Activated naive CD8-positive, alpha-beta T cell treated with anti-CD3 and anti-CD28 coated beads, Interleukin-2, amount 50 U/mL, for 24 hours (primary cell): ENCODE results near the gene NT5E.

Experiments
- ATAC-seq: fragments of 150-1000 bp; cut with Tn5 transposase; one replicate; pipeline ENCODE4 v1.10.0; 2021
- DNase-seq: peaks from one replicate; pipeline ENCODE4 v3.0.0; 2021
- H3K27ac Mint-ChIP-seq: one replicate; pipeline ENCODE4 v1.8.0; 2021; ENCODE audit warnings: mild to moderate bottlenecking, mixed read lengths
- H3K27me3 Mint-ChIP-seq: one replicate; pipeline ENCODE4 v1.8.0; 2021; ENCODE audit warnings: mixed read lengths
- H3K36me3 Mint-ChIP-seq: one replicate; pipeline ENCODE4 v1.8.0; 2021; ENCODE audit warnings: low read depth, mixed read lengths
- H3K4me1 Mint-ChIP-seq: one replicate; pipeline ENCODE4 v1.8.0; 2021; ENCODE audit warnings: mixed read lengths
- H3K4me3 Mint-ChIP-seq: one replicate; pipeline ENCODE4 v1.8.0; 2021; ENCODE audit warnings: mild to moderate bottlenecking, moderate library complexity, mixed read lengths
- H3K9me3 Mint-ChIP-seq: one replicate; pipeline ENCODE4 v1.8.0; 2021; ENCODE audit warnings: mixed read lengths

The NT5E gene

GRCh38 chr6:85435851-85436250 lies 14.0 kb upstream of the NT5E start:
- H3K4me3 Mint-ChIP-seq: no peak overlapping the region
- H3K27ac Mint-ChIP-seq: no peak overlapping the region
- H3K9me3 Mint-ChIP-seq: peaks cover 10% of the 10 kb centered on the region
- ATAC-seq: no peak
- DNase-seq: no peak
- H3K36me3 Mint-ChIP-seq: no peaks in the 10 kb centered on the region
- no peaks in the 10 kb centered on the region for H3K4me1 Mint-ChIP-seq
- H3K27me3 Mint-ChIP-seq: no peaks in the 10 kb centered on the region

- Mint-ChIP-seq H3K27me3 (no peaks in the 10 kb centered on the region), H3K27ac (no peak overlapping the region), H3K36me3 (no peaks in the 10 kb centered on the region), H3K9me3 (peaks cover 11% of the 10 kb centered on the region), H3K4me3 (no peak overlapping the region), H3K4me1 (no peaks in the 10 kb centered on the region)
- no peak for DNase-seq
- no peak for ATAC-seq
These were observed 13.5 kb upstream of the NT5E start for GRCh38 chr6:85436411-85436810.

GRCh38 chr6:85436939-85437495 lies 12.9 kb upstream of the NT5E start:
- Mint-ChIP-seq H3K36me3 (no peaks in the 10 kb centered on the region), H3K9me3 (peaks cover 14% of the 10 kb centered on the region), H3K4me1 (no peaks in the 10 kb centered on the region), H3K27ac (no peak overlapping the region), H3K27me3 (no peaks in the 10 kb centered on the region), H3K4me3 (no peak overlapping the region)
- ATAC-seq (no peak), DNase-seq (no peak)

- peaks cover 7% of the 10 kb centered on the region for H3K36me3 Mint-ChIP-seq
- H3K27me3 Mint-ChIP-seq: peaks cover 3% of the 10 kb centered on the region
- ATAC-seq: no peak
- H3K4me1 Mint-ChIP-seq: peaks cover 28% of the 10 kb centered on the region
- H3K27ac Mint-ChIP-seq: no peak overlapping the region
- H3K4me3 Mint-ChIP-seq: no peak overlapping the region
- peaks cover 17% of the 10 kb centered on the region for H3K9me3 Mint-ChIP-seq
- no peak for DNase-seq
These were observed 6.3 kb upstream of the NT5E start for GRCh38 chr6:85443349-85444117.

- peaks cover 3% of the 10 kb centered on the region for H3K27me3 Mint-ChIP-seq
- no peaks in the 10 kb centered on the region for H3K9me3 Mint-ChIP-seq
- peak overlapping the region; percentile 97 for H3K4me3 Mint-ChIP-seq
- peak overlapping the region; percentile 83 for H3K27ac Mint-ChIP-seq
- H3K36me3 Mint-ChIP-seq: peaks cover 30% of the 10 kb centered on the region
- H3K4me1 Mint-ChIP-seq: peaks cover 63% of the 10 kb centered on the region
- peak; percentile 67 for DNase-seq
- peak; percentile 80 for ATAC-seq
These were observed 480 bp upstream of the NT5E start for GRCh38 chr6:85449388-85449817.

GRCh38 chr6:85451565-85452306 lies 1.9 kb downstream of the NT5E start:
- H3K4me3 Mint-ChIP-seq: peak overlapping the region; percentile 97
- ATAC-seq: no peak
- peaks cover 3% of the 10 kb centered on the region for H3K27me3 Mint-ChIP-seq

GRCh38 chr6:85452441-85452881 lies 2.6 kb downstream of the NT5E start:
- DNase-seq: no peak

More at GRCh38 chr6:85451565-85452306, 1.9 kb downstream of the NT5E start:
- Mint-ChIP-seq H3K27ac (peak overlapping the region; percentile 95), H3K36me3 (peaks cover 30% of the 10 kb centered on the region), H3K4me1 (peaks cover 76% of the 10 kb centered on the region), H3K9me3 (no peaks in the 10 kb centered on the region)
- DNase-seq: no peak

GRCh38 chr6:85453052-85453451 lies 3.2 kb downstream of the NT5E start:
- H3K9me3 Mint-ChIP-seq: no peaks in the 10 kb centered on the region
- peak overlapping the region; percentile 97 for H3K4me3 Mint-ChIP-seq
- no peak for DNase-seq
- peaks cover 83% of the 10 kb centered on the region for H3K4me1 Mint-ChIP-seq
- H3K27me3 Mint-ChIP-seq: no peaks in the 10 kb centered on the region
- H3K36me3 Mint-ChIP-seq: peaks cover 26% of the 10 kb centered on the region
- ATAC-seq: no peak
- peak overlapping the region; percentile 78 for H3K27ac Mint-ChIP-seq

More at GRCh38 chr6:85452441-85452881, 2.6 kb downstream of the NT5E start:
- Mint-ChIP-seq H3K4me1 (peaks cover 83% of the 10 kb centered on the region), H3K9me3 (no peaks in the 10 kb centered on the region), H3K36me3 (peaks cover 30% of the 10 kb centered on the region), H3K27me3 (peaks cover 3% of the 10 kb centered on the region), H3K27ac (peak overlapping the region; percentile 95), H3K4me3 (peak overlapping the region; percentile 97)
- ATAC-seq: no peak

- Mint-ChIP-seq H3K27ac (peak overlapping the region; percentile 78), H3K4me1 (peaks cover 83% of the 10 kb centered on the region), H3K9me3 (no peaks in the 10 kb centered on the region), H3K36me3 (peaks cover 26% of the 10 kb centered on the region), H3K4me3 (peak overlapping the region; percentile 97), H3K27me3 (no peaks in the 10 kb centered on the region)
- DNase-seq (no peak), ATAC-seq (peak; percentile 6)
These were observed 3.6 kb downstream of the NT5E start for GRCh38 chr6:85453490-85453889.

GRCh38 chr6:85455471-85456026 lies 5.7 kb downstream of the NT5E start:
- Mint-ChIP-seq H3K4me3 (no peak overlapping the region), H3K9me3 (no peaks in the 10 kb centered on the region), H3K27me3 (no peaks in the 10 kb centered on the region), H3K4me1 (peaks cover 94% of the 10 kb centered on the region), H3K36me3 (peaks cover 23% of the 10 kb centered on the region), H3K27ac (no peak overlapping the region)
- no peak for DNase-seq
- ATAC-seq: no peak

- DNase-seq: no peak
- Mint-ChIP-seq H3K4me3 (no peak overlapping the region), H3K27ac (peak overlapping the region; percentile 14), H3K36me3 (peaks cover 18% of the 10 kb centered on the region), H3K4me1 (peaks cover 99% of the 10 kb centered on the region), H3K9me3 (no peaks in the 10 kb centered on the region), H3K27me3 (no peaks in the 10 kb centered on the region)
- ATAC-seq: no peak
These were observed 6.9 kb downstream of the NT5E start for GRCh38 chr6:85456782-85457181.

GRCh38 chr6:85458184-85458583 lies 8.3 kb downstream of the NT5E start:
- no peaks in the 10 kb centered on the region for H3K9me3 Mint-ChIP-seq
- peaks cover 100% of the 10 kb centered on the region for H3K4me1 Mint-ChIP-seq
- H3K27ac Mint-ChIP-seq: peak overlapping the region; percentile 15
- H3K4me3 Mint-ChIP-seq: peak overlapping the region; percentile 21
- DNase-seq (no peak), ATAC-seq (no peak)
- H3K27me3 Mint-ChIP-seq: no peaks in the 10 kb centered on the region
- H3K36me3 Mint-ChIP-seq: peaks cover 6% of the 10 kb centered on the region

GRCh38 chr6:85458782-85459181 lies 8.9 kb downstream of the NT5E start:
- H3K4me3 Mint-ChIP-seq: peak overlapping the region; percentile 10
- DNase-seq (no peak), ATAC-seq (no peak)
- H3K27me3 Mint-ChIP-seq: no peaks in the 10 kb centered on the region
- H3K27ac Mint-ChIP-seq: peak overlapping the region; percentile 15
- no peaks in the 10 kb centered on the region for H3K9me3 Mint-ChIP-seq
- H3K4me1 Mint-ChIP-seq: peaks cover 100% of the 10 kb centered on the region
- peaks cover 6% of the 10 kb centered on the region for H3K36me3 Mint-ChIP-seq

- no peaks in the 10 kb centered on the region for H3K27me3 Mint-ChIP-seq
- no peaks in the 10 kb centered on the region for H3K9me3 Mint-ChIP-seq
- H3K27ac Mint-ChIP-seq: peak overlapping the region; percentile 78
- ATAC-seq: no peak
- no peak for DNase-seq
- H3K4me3 Mint-ChIP-seq: peak overlapping the region; percentile 10
- H3K4me1 Mint-ChIP-seq: peaks cover 100% of the 10 kb centered on the region
- H3K36me3 Mint-ChIP-seq: peaks cover under 1% of the 10 kb centered on the region
These were observed 9.5 kb downstream of the NT5E start for GRCh38 chr6:85459224-85459901.
